Right atrium auricular region (tissue), 2 donors: ENCODE results near the gene A4GNT. TPM values are rescaled to one million over a fixed set of nuclear protein-coding genes. Genes with fewer than 3 reads are reported as not detected.
"Not testable (repeated sequence)": the region's sequence is repeated elsewhere in the genome, so short reads cannot be mapped to it uniquely, and the experiment has no call there.

ENCODE experiments used
- DNase-seq: peaks from one replicate; pipeline ENCODE4 v3.0.0-alpha.2; 2019; ENCODE audit warnings: low spot score
- H3K27ac ChIP-seq, 2 donors: fragments of 200-600 bp; sonication (generic); 1 replicate in 1 of 2; 2 replicates in 1 of 2; pipeline ENCODE4 v1.5.1; 2016 to 2019
- H3K27me3 ChIP-seq, 2 donors: fragments of 200-600 bp; sonication (generic); one replicate each; pipeline versions ENCODE4 v1.5.1 to v1.6.0; 2017 to 2019
- H3K36me3 ChIP-seq: fragments of 200-600 bp; sonication (generic); one replicate; pipeline ENCODE4 v1.5.1; 2016
- H3K4me1 ChIP-seq, 2 donors: fragments of 200-600 bp; sonication (generic); one replicate each; pipeline versions ENCODE4 v1.5.1 to v1.6.0; 2017 to 2019
- H3K4me3 ChIP-seq, 2 donors: fragments of 200-600 bp; sonication (generic); 1 replicate in 1 of 2; 2 replicates in 1 of 2; pipeline ENCODE4 v1.5.1; 2017 to 2019; ENCODE audit warnings: mild to moderate bottlenecking in 1 of 2, moderate library complexity in 1 of 2
- H3K9me3 ChIP-seq, 2 donors: fragments of 200-600 bp; sonication (generic); one replicate each; pipeline ENCODE4 v1.5.1; 2019
- total RNA-seq, 2 donors: library from RNA; depleted of rRNA; stranded (reverse); fragments of >200 nt; gene quantifications; one replicate each; pipeline ENCODE4 v1.1.0, GENCODE V29; 2016
- TF ChIP-seq, protein P1 (sequence below), 2 donors: fragments of 200-600 bp; sonication (generic); IDR thresholded peaks; one replicate each; pipeline ENCODE4 v1.5.1; 2019; ENCODE audit warnings: antibody characterized with exemption in 2 of 2

Gene A4GNT
- total RNA-seq, 2 donors from 2014 or later = not detected

- TF ChIP-seq, protein P1, sequence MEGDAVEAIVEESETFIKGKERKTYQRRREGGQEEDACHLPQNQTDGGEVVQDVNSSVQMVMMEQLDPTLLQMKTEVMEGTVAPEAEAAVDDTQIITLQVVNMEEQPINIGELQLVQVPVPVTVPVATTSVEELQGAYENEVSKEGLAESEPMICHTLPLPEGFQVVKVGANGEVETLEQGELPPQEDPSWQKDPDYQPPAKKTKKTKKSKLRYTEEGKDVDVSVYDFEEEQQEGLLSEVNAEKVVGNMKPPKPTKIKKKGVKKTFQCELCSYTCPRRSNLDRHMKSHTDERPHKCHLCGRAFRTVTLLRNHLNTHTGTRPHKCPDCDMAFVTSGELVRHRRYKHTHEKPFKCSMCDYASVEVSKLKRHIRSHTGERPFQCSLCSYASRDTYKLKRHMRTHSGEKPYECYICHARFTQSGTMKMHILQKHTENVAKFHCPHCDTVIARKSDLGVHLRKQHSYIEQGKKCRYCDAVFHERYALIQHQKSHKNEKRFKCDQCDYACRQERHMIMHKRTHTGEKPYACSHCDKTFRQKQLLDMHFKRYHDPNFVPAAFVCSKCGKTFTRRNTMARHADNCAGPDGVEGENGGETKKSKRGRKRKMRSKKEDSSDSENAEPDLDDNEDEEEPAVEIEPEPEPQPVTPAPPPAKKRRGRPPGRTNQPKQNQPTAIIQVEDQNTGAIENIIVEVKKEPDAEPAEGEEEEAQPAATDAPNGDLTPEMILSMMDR (IDR thresholded peaks at IDR 0.05) = no peak
- no peaks in the 10 kb centered on the region for H3K4me1 ChIP-seq
- DNase-seq = no peak
- no peak overlapping the region for H3K4me3 ChIP-seq
- no peaks in the 10 kb centered on the region for H3K27me3 ChIP-seq
- no peaks in the 10 kb centered on the region for H3K9me3 ChIP-seq
- H3K36me3 ChIP-seq = peaks cover 16% of the 10 kb centered on the region
- no peak overlapping the region for H3K27ac ChIP-seq
These were observed 26.6 kb downstream of the A4GNT start for GRCh38 chr3:138105598-138105997.

DNA sequence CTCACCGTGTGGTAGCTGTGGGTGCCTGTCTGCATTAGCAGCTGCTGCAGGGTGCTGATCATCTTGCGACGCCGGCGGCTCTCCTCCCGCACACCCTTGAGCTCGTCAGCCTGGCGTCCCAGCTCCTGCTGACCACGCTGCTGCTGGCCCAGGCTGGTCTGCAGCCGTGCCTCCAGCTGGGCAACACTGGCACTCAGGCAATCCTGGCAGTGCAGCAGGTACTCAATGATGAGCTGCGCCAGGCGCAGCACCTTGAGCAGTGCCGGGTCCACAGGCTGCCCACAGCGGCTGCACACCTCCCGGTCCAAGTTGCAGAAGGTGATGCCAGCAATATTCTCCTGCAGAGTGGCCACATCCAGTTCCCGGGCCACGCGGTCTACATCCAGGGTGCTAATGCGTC lies 28.7 kb downstream of the A4GNT start:
- H3K4me3 ChIP-seq = no peak overlapping the region
- TF ChIP-seq, protein P1 (IDR thresholded peaks at IDR 0.05) = no peak
- no peaks in the 10 kb centered on the region for H3K27me3 ChIP-seq
- peaks cover 16% of the 10 kb centered on the region for H3K36me3 ChIP-seq
- no peak for DNase-seq
- H3K27ac ChIP-seq = no peak overlapping the region
- no peaks in the 10 kb centered on the region for H3K4me1 ChIP-seq
- no peaks in the 10 kb centered on the region for H3K9me3 ChIP-seq

DNA sequence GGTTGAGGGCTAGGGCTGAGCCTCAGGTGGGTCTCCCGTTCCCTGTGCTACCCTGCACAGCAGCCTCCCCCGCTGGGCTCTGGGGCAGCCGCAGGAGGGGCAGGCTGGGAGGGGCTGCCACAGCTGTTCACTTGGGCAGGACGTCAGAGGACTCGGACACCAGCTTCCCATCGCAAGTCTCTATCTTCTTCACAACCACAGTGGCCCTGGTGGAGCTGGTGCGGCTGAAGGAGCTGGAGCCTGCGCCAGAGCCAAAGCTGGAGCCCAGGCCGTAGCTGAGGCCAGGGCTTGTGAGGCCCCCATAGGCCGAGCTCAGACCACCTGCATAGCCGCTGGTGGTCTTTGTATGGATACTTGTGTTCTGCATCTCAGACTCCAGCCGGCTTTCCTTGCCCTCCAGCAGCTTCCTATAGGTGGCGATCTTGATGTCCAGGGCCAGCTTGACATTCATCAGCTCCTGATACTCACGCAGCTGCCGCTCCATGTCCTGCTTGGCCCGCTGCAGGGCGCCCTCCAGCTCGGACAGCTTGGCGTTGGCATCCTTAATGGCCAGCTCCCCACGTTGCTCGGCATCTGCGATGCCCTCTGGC lies 30.7 kb downstream of the A4GNT start:
- H3K4me1 ChIP-seq, H3K27ac ChIP-seq, H3K4me3 ChIP-seq, H3K27me3 ChIP-seq, DNase-seq, H3K9me3 ChIP-seq: not testable (repeated sequence)
- peaks cover 23% of the 10 kb centered on the region for H3K36me3 ChIP-seq

- no peak for DNase-seq
- H3K27ac ChIP-seq = no peak overlapping the region
- H3K36me3 ChIP-seq = peaks cover 28% of the 10 kb centered on the region
- no peak overlapping the region for H3K4me3 ChIP-seq
- no peaks in the 10 kb centered on the region for H3K4me1 ChIP-seq
- TF ChIP-seq, protein P1 (IDR thresholded peaks at IDR 0.05) = no peak
- no peaks in the 10 kb centered on the region for H3K9me3 ChIP-seq
- H3K27me3 ChIP-seq = no peaks in the 10 kb centered on the region
These were observed 32.8 kb downstream of the A4GNT start for GRCh38 chr3:138099417-138099816.

DNA sequence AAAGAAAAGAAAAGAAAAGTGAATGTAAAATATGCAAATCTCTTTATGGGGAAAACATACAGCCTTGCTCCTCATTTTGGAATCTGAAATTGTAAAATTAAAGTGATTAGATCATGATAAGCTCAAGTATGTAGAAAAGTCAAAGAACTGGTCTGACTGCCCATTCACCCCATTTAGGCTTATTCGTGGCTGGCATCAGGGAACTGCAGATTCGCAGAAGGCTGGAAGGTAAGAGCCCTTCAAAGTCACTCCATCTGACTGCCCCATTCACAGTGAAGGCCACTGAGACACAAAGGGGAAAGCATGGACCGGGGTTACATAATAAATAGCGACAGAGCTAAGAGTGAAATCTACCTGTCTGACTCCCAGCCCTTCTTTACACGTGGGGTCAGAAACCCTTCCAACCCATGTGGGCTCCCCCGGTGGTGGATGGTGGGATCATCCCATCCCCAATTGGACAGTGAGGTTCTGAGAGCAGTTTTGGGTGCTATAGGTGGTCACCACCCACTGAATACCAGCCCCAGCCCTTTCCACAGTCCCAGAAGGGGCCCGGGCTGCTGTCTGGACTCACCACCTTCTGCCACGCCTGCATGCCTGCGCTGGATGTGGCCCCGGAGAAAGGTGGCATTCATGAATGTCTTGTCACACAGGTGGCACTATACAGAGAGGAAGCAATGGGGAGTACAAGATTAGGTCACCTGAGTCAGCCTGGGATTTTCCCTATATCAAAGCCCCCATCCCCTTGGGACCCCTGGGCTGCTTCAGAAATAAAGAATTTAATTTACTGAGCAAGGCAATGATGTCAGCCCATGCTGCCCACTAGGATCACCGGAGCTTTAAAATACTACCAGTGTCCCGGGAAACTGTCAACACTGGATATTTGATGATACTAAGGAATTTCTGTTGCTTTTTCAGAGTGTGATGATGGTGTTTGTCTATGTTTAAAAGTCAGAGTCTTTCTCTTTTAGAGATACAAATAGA lies 34.7 kb downstream of the A4GNT start:
- no peak for DNase-seq
- Histone ChIP-seq H3K9me3 (peaks cover 0 to 3% of the 10 kb centered on the region in 2 donors), H3K27me3 (no peaks in the 10 kb centered on the region), H3K36me3 (peaks cover 22% of the 10 kb centered on the region), H3K4me1 (no peaks in the 10 kb centered on the region), H3K27ac (no peak overlapping the region), H3K4me3 (no peak overlapping the region)
- TF ChIP-seq, protein P1 (IDR thresholded peaks at IDR 0.05) = no peak

GRCh38 chr3:138093721-138094120 lies 38.5 kb downstream of the A4GNT start:
- Histone ChIP-seq H3K9me3 (peaks cover 0 to 3% of the 10 kb centered on the region in 2 donors), H3K27me3 (no peaks in the 10 kb centered on the region), H3K4me1 (no peaks in the 10 kb centered on the region), H3K36me3 (peaks cover 23% of the 10 kb centered on the region), H3K4me3 (no peak overlapping the region), H3K27ac (no peak overlapping the region)
- DNase-seq = no peak
- TF ChIP-seq, protein P1 (IDR thresholded peaks at IDR 0.05) = no peak
